ENCODE results near the gene SCO1. TPM values are rescaled to one million over a fixed set of nuclear protein-coding genes. Genes with fewer than 3 reads are reported as not detected.

SCO1 gene
- total RNA-seq, 1 experiment from 2014 or later: 28.0 TPM

DNA sequence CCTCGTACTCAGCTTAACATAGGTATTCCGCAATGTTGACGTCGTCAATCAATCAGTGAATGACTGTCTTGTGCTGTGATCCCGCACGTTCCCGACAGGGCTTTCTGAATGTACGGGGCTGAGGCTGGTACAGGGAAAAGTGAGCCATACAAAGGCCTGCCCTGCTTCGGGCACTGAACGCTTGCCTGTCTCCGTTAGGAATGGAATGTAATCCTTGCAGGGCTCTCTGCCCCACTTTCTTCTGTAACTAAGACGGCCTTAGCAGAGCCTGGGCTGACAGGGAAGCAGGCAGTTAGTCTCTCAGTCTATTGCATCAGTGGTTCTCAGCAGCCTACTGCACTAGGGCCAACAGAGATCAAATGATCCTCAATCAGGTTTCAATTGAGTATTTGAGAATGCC, 24.0 kb downstream of the SCO1 start:
- Histone ChIP-seq H3K27me3 (ENCODE audit: control insufficient read depth, insufficient read depth, low read length) (no peaks in the 10 kb centered on the region), H3K4me3 (ENCODE audit: low read depth in 2 of 2, low read length in 2 of 2) (no peak overlapping the region), H3K9me3 (ENCODE audit: control insufficient read depth, insufficient read depth, low read depth, low read length) (no peaks in the 10 kb centered on the region), H3K27ac (ENCODE audit: low read length) (no peak overlapping the region), H3K36me3 (ENCODE audit: control insufficient read depth, insufficient read depth, low read length) (no peaks in the 10 kb centered on the region), H3K4me1 (ENCODE audit: control insufficient read depth, insufficient read depth, low read length) (no peaks in the 10 kb centered on the region)
- DNase-seq (ENCODE audit: low read depth, low spot score) (no peak), ATAC-seq (no peak)
- BruUV-seq (replicated peaks): no TSS peak
- ChIA-PET CTCF (no interaction called here), POLR2A (no interaction called here)
- in situ Hi-C loops (cut with HindIII; ENCODE audit: low pct_unique_long_range_greater_than_20kb, low sequenced_read_pairs): no loop called here
- TF ChIP-seq, protein P1, sequence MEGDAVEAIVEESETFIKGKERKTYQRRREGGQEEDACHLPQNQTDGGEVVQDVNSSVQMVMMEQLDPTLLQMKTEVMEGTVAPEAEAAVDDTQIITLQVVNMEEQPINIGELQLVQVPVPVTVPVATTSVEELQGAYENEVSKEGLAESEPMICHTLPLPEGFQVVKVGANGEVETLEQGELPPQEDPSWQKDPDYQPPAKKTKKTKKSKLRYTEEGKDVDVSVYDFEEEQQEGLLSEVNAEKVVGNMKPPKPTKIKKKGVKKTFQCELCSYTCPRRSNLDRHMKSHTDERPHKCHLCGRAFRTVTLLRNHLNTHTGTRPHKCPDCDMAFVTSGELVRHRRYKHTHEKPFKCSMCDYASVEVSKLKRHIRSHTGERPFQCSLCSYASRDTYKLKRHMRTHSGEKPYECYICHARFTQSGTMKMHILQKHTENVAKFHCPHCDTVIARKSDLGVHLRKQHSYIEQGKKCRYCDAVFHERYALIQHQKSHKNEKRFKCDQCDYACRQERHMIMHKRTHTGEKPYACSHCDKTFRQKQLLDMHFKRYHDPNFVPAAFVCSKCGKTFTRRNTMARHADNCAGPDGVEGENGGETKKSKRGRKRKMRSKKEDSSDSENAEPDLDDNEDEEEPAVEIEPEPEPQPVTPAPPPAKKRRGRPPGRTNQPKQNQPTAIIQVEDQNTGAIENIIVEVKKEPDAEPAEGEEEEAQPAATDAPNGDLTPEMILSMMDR (IDR thresholded peaks at IDR 0.05): no peak
- no peak for TF ChIP-seq REST (IDR thresholded peaks at IDR 0.05; ENCODE audit: insufficient read depth in 1 of 2, low read depth in 2 of 2, low read length in 1 of 2)
- no peak for TF ChIP-seq SIN3A (IDR thresholded peaks at IDR 0.05; ENCODE audit: borderline replicate concordance, insufficient read depth, low read depth, low read length)
- TF ChIP-seq TCF7L2 (IDR thresholded peaks at IDR 0.05; ENCODE audit: low read depth, low read length): no peak
- intact Hi-C loops (cut with micrococcal nuclease; ENCODE audit: unreplicated experiment): no loop called here

GRCh38 chr17:10668775-10669174, 28.6 kb downstream of the SCO1 start:
- no peak overlapping the region for H3K27ac ChIP-seq (ENCODE audit: low read length)
- CTCF ChIA-PET: no interaction called here
- no peak for ATAC-seq
- TF ChIP-seq POLR2AphosphoS5 (IDR thresholded peaks at IDR 0.05; ENCODE audit: low read depth, low read length) (no peak), TCF7L2 (IDR thresholded peaks at IDR 0.05; ENCODE audit: low read depth, low read length) (no peak), REST (IDR thresholded peaks at IDR 0.05; ENCODE audit: insufficient read depth in 1 of 2, low read depth in 2 of 2, low read length in 1 of 2) (no peak), SIN3A (IDR thresholded peaks at IDR 0.05; ENCODE audit: borderline replicate concordance, insufficient read depth, low read depth, low read length) (no peak)
- TF ChIP-seq, protein P1 (IDR thresholded peaks at IDR 0.05): no peak
- DNase-seq (ENCODE audit: low read depth, low spot score): no peak
- no TSS peak for BruUV-seq (replicated peaks)
- in situ Hi-C loops (cut with HindIII; ENCODE audit: low pct_unique_long_range_greater_than_20kb, low sequenced_read_pairs): no loop called here
- intact Hi-C loops (cut with micrococcal nuclease; ENCODE audit: unreplicated experiment): no loop called here
- no peak overlapping the region for H3K4me3 ChIP-seq (ENCODE audit: low read depth in 2 of 2, low read length in 2 of 2)
- H3K27me3 ChIP-seq (ENCODE audit: control insufficient read depth, insufficient read depth, low read length): no peaks in the 10 kb centered on the region
- no peaks in the 10 kb centered on the region for H3K36me3 ChIP-seq (ENCODE audit: control insufficient read depth, insufficient read depth, low read length)
- H3K9me3 ChIP-seq (ENCODE audit: control insufficient read depth, insufficient read depth, low read depth, low read length): no peaks in the 10 kb centered on the region
- no peaks in the 10 kb centered on the region for H3K4me1 ChIP-seq (ENCODE audit: control insufficient read depth, insufficient read depth, low read length)
- POLR2A ChIA-PET: no interaction called here

Data from Panc1 (cell line).